Measurements from ENCODE around the gene CAV2.
"Not testable (repeated sequence)": the region's sequence is repeated elsewhere in the genome, so short reads cannot be mapped to it uniquely, and the experiment has no call there.

Gene CAV2

GRCh38 chr7:116499168-116500077 lies at the start of gene CAV2:
TSS of gene CAV2 (plus strand) at chr7:116499738. CDS start at chr7:116499782, 44 bp downstream.
- DNase-seq = peak; percentile 19

GRCh38 chr7:116449950-116450349 lies 49.6 kb upstream of the CAV2 start:
- DNase-seq = no peak

GRCh38 chr7:116451957-116452729 lies 47.4 kb upstream of the CAV2 start:
- no peak for DNase-seq

- DNase-seq = no peak
These were observed 45.2 kb upstream of the CAV2 start for GRCh38 chr7:116454377-116454776.

- no peak for DNase-seq
These were observed 44.5 kb upstream of the CAV2 start for GRCh38 chr7:116455009-116455408.

GRCh38 chr7:116455499-116455898 lies 44.0 kb upstream of the CAV2 start:
- DNase-seq = no peak

- DNase-seq = no peak
These were observed 38.0 kb upstream of the CAV2 start for GRCh38 chr7:116461500-116461899.

GRCh38 chr7:116463956-116464355 lies 35.6 kb upstream of the CAV2 start:
- no peak for DNase-seq

- no peak for DNase-seq
These were observed 35.2 kb upstream of the CAV2 start for GRCh38 chr7:116464375-116464774.

GRCh38 chr7:116465125-116465524 lies 34.4 kb upstream of the CAV2 start:
- DNase-seq = no peak

GRCh38 chr7:116468534-116468933 lies 31.0 kb upstream of the CAV2 start:
- DNase-seq = no peak

- DNase-seq = no peak
These were observed 21.9 kb upstream of the CAV2 start for GRCh38 chr7:116477625-116478024.

- no peak for DNase-seq
These were observed 20.7 kb upstream of the CAV2 start for GRCh38 chr7:116478834-116479233.

- no peak for DNase-seq
These were observed 16.1 kb upstream of the CAV2 start for GRCh38 chr7:116483271-116483942.

- DNase-seq = not testable (repeated sequence)
These were observed 15.1 kb upstream of the CAV2 start for GRCh38 chr7:116484389-116484788.

- no peak for DNase-seq
These were observed 11.5 kb upstream of the CAV2 start for GRCh38 chr7:116487907-116488521.

GRCh38 chr7:116490351-116490750 lies 9.2 kb upstream of the CAV2 start:
- DNase-seq = no peak

GRCh38 chr7:116491887-116492653 lies 7.5 kb upstream of the CAV2 start:
- no peak for DNase-seq

GRCh38 chr7:116492654-116493109 lies 6.9 kb upstream of the CAV2 start:
- DNase-seq = no peak

GRCh38 chr7:116493449-116493848 lies 6.1 kb upstream of the CAV2 start:
- DNase-seq = no peak

GRCh38 chr7:116494472-116494871 lies 5.1 kb upstream of the CAV2 start:
- no peak for DNase-seq

- DNase-seq = no peak
These were observed 3.8 kb upstream of the CAV2 start for GRCh38 chr7:116495736-116496135.
